AG09309 (cell line): ENCODE results near the gene ZNF436.
"Not testable (repeated sequence)": the region's sequence is repeated elsewhere in the genome, so short reads cannot be mapped to it uniquely, and the experiment has no call there.

Experiments
- DNase-seq: peaks from one replicate; pipeline ENCODE4 v3.0.0-alpha.2; 2010; ENCODE audit warnings: low read depth
- H3K4me3 ChIP-seq: 2 replicates; pipeline ENCODE4 v1.5.1; 2011; ENCODE audit warnings: mild to moderate bottlenecking, low read depth, low read length, moderate library complexity; ENCODE audit not compliant: control insufficient read depth
- TF ChIP-seq, protein P1 (sequence below): IDR thresholded peaks from 2 replicates; pipeline ENCODE4 v1.5.1; 2011; ENCODE audit warnings: mild to moderate bottlenecking, low read depth, low read length, inconsistent platforms; ENCODE audit not compliant: insufficient read depth, control insufficient read depth; ENCODE audit errors: missing control alignments

Gene ZNF436

DNA sequence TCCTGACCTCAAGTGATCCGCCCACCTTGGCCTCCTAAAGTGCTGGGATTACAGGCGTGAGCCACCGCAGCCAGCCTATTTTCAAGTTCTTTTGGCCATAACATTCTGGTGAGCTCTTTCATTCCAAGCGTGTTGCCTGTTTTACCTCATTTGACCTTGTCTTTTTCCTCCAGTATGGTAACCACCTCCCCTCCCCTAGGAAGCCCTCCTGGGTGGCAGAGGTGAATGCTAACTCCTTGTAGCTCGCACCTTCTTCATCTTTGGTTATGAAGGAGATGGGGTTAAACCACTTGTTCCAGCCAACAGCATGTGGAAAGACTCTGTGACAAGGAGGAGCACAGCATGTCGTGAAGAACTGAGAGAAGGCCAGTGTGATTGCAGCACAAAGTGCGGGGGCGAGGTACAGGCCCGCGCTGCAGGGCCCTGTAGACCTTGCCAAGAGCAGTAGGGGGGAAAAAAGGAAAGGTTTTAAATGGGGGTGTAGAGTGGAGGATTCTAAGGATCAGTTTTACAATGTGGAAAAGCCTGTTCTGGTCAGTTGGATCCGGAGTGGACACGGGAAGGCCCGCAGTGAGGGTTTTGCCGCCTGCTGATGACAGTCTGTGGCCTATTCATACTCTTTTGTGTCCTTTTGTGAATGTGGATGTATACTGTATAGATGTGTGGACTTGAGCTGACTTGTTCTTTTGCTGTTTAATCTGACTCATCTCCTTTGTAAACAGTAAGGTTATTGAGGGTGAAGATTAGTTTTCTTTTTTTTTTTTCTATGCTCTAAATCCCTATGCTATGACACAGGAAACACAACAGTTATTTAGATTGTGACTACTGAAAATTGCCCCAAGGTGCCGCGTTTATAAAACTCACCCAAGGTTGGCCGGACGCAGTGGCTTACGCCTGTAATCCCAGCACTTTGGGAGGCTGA is 7.5 kb upstream of the ZNF436 start:
- TF ChIP-seq, protein P1, sequence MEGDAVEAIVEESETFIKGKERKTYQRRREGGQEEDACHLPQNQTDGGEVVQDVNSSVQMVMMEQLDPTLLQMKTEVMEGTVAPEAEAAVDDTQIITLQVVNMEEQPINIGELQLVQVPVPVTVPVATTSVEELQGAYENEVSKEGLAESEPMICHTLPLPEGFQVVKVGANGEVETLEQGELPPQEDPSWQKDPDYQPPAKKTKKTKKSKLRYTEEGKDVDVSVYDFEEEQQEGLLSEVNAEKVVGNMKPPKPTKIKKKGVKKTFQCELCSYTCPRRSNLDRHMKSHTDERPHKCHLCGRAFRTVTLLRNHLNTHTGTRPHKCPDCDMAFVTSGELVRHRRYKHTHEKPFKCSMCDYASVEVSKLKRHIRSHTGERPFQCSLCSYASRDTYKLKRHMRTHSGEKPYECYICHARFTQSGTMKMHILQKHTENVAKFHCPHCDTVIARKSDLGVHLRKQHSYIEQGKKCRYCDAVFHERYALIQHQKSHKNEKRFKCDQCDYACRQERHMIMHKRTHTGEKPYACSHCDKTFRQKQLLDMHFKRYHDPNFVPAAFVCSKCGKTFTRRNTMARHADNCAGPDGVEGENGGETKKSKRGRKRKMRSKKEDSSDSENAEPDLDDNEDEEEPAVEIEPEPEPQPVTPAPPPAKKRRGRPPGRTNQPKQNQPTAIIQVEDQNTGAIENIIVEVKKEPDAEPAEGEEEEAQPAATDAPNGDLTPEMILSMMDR: no peak
- H3K4me3 ChIP-seq: no peak overlapping the region
- DNase-seq: no peak

DNA sequence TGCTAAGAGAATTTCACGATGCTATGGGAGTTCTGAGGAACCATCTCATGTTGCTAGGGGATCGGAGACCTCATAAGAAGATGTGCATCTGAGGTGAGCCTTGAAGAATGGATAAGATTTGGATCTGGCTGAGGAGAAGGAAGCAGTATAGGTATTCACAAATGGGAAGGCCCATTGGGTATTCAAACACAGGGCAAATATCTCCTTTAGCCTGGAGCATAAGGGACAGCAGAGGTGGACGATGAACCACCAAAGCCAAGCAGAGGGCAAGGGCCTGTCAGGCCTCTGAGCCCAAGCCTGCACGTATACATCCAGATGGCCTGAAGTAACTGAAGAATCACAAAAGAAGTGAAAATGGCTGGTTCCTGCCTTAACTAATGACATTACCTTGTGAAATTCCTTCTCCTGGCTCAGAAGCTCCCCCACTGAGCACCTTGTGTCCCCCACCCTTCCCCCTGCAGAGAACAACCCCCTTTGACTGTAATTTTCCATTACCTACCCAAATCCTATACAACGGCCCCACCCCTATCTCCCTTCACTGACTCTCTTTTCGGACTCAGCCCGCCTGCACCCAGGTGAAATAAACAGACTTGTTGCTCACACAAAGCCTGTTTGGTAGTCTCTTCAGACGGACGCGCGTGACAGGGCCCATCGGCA is 4.6 kb upstream of the ZNF436 start:
- not testable (repeated sequence) for DNase-seq, H3K4me3 ChIP-seq

DNA sequence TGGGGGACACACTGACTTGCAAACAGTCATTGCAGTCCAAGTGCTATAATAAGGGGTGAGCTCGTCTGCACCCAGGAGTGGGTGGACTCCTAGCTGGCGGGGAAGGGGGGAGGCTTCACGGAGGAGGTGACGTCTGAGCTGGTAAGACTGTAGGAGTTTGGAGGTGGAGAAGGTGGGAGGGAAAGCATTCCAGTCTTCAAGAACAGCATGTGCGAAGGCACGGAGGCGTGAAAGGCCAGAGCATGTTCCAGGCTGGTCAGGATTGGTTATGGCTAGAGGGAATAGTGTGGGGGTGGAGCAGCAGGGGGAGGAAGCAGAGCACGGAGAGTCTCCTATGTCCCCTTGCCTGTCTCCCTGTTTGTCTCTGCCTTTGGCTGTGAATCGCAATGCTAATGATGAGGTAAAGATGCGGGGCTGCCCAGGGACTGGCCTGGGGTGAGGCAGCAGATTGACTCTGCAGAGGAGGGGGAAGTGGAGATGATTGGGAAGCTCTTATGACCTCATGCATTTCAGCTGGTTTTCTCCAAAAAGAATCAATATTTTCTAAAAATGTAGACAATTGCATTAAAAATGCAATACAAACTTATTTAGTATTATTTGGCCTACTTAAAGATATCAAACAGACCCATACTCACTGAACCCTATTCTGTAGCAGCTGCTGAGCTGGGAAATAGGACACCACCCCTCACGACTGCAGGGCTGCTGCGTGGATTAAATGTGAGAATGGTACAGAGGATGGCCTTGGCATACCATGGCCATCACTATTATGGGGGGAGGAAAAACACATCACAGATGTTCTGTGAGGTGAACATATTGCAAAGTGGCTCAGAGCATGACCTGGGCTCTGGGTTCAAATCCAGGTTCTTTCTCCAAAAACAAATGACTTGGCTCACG is 2.6 kb upstream of the ZNF436 start:
- H3K4me3 ChIP-seq: no peak overlapping the region
- no peak for DNase-seq
- TF ChIP-seq, protein P1: no peak

DNA sequence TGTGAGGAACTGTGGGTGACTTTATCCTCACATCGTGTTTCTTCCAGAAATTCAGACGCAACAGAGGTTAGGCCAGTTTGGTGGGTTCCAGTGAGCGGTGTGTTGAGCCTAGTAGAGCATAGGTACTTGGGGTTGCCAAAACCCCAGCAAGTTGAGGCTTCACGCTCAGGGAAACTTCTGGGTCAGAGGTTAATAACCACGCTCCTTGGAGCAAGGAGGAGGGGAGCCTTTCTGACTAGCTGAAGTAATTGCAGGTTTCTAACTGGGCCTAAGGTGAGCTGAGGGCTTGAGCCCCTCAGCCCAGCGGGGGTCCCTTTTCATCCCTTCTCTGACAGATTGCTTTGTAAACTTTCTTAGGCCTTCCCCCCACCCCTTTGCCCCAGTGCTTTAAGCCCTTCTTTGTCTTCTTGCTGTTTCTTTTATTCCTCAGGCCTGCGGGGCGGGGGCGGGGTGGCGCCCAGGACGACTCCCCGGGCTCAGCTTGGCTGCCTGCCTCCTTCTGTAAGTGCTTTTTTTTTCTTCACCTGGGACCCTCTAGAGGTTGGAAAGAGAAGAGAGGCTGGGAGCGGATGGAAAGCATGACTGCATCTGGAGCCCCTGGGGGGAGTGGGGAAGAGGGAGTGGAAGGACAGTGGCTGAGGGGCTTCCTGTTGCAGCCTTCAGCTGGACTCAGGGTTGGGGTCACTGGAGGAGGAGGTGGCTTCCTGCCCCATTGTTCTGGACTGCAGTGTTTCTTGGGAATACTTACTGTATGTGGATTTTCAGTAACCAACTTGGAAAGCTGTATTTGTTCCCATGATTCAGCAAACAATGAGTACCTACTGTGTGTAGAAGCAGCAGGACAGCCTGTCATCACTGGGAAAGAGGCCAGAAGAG is 1.3 kb upstream of the ZNF436 start:
- no peak overlapping the region; the same call in 1 of the 2 replicates for H3K4me3 ChIP-seq
- TF ChIP-seq, protein P1: no peak
- no peak for DNase-seq

DNA sequence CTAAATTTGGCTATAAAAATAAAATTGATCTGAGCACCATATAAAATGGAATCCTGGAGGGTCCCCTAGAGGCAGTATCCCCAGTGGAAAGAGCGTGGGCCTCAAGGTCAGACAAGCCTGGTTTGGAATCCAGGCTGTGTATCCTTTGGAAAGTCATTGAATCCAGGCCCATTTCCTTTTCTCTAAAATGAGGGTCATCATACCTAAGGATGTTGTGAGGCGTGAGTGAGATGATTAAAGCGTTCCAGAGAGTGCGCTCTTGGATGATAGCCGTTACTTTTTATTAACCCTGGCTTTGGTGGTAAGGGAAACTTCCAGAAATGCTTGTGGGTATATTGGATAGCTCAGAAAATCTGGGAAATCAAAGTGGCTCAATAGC is 683 bp upstream of the ZNF436 start:
- TF ChIP-seq, protein P1: no peak
- peak overlapping the region; percentile 80 for H3K4me3 ChIP-seq
- DNase-seq: no peak

DNA sequence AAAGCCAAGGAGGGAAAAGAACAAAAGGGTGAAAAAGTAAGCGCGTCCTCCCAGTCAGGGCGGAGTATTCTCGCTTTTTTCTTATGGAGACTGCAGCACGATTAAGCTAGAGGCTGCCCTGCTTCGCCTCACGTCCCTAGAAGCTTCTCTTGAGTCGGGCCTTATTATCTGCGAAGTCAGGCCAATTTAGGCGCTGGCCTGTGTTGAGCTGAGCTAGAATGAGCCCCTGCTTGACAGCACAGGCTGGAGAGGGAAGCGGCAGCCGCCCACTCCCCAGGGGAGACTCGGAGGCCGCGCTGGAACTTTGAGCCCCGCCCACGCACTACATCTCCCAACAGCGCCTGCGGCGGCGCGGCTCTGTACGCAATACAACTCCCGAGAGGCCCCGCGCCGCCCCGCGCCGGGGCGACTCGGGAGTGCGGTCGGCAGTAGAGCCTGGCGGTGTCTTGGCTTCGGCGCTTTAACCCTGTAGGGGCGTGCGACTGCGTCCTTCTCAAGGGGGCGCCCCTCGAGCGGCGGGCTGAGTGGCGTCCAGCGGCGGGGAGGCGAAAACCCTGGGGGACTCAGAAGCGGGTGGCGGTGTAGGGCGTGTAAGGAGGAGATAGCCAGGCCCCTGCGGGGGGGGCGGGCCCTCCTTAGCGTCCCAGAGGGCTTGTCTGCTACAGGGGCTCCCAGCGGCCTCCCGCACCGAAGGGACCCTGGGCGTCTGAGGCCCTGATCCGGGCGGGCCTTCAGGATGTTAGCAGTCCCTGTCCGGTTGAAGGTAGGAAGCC is 888 bp downstream of the ZNF436 start:
- DNase-seq: peak; percentile 67
- TF ChIP-seq, protein P1: no peak

More for the DNA sequence above, 888 bp downstream of the ZNF436 start:
- peak overlapping the region; percentile 80 for H3K4me3 ChIP-seq
